Sigmoid colon (tissue), 4 donors: ENCODE data around the gene TENM3.

ENCODE experiments used
- CTCF ChIP-seq, 4 experiments: fragments of 450-650 bp in 3 of 4; fragments of 200-600 bp in 1 of 4; IDR thresholded peaks; one replicate each; pipeline ENCODE4 v1.5.1; 2016 to 2019; ENCODE audit warnings: antibody characterized with exemption in 4 of 4, mild to moderate bottlenecking in 3 of 4, moderate library complexity in 2 of 4
- POLR2A ChIP-seq, 2 donors: fragments of 450-650 bp; IDR thresholded peaks; one replicate each; pipeline ENCODE4 v1.6.1; 2016; ENCODE audit warnings: antibody characterized with exemption in 2 of 2, mild to moderate bottlenecking in 2 of 2, moderate library complexity in 2 of 2
- POLR2AphosphoS5 ChIP-seq, 4 donors: sonication (generic); formaldehyde crosslinking; IDR thresholded peaks; one replicate each; pipeline ENCODE4 v1.6.1; 2017; ENCODE audit warnings: antibody characterized with exemption in 4 of 4

DNA sequence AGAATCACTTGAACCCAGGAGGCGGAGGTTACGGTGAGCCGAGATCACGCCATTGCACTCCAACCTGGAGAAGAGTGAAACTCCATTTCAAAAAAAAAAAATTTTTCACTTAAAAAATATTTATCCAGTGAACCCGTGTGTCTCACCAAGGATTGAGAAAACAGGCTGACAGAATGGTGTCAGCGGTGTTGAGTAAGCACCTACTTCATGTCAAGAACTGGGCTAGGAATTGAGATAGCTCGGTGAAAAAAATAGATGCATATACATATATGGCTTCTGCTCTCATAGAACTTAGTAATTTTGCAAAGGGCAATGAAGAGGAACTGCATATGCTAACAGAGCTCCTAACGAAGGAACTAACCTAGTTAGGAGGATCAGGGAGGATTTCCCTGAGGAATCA, 297.3 kb downstream of the TENM3 start:
- TF ChIP-seq CTCF (IDR thresholded peaks at IDR 0.05) (no peak), POLR2AphosphoS5 (IDR thresholded peaks at IDR 0.05) (no peak), POLR2A (IDR thresholded peaks at IDR 0.05) (no peak)
